ENCODE results near the gene RNF215. TPM values are rescaled to one million over a fixed set of nuclear protein-coding genes. Genes with fewer than 3 reads are reported as not detected.

RNF215 gene
- total and polyA plus RNA-seq, 2 of the 13 experiments (the other 11 are each of a cell fraction or from before 2014, with no cell fraction given), result 5.3 to 6.1 TPM

- TF ChIP-seq ZHX2 (IDR thresholded peaks at IDR 0.05; ENCODE audit: low read depth) (no peak), ZHX2 (CRISPR knock-in tag; IDR thresholded peaks at IDR 0.05; ENCODE audit: borderline replicate concordance) (no peak), ZNF280B (CRISPR knock-in tag; IDR thresholded peaks at IDR 0.05; ENCODE audit: borderline replicate concordance) (no peak), ZNF556 (CRISPR knock-in tag; IDR thresholded peaks at IDR 0.05; ENCODE audit: borderline replicate concordance) (no peak)
These were observed 39.5 kb upstream of the RNF215 start (continued) for GRCh38 chr22:30426388-30427353.
